Right kidney (tissue), 1 donor: ENCODE measurements around the gene APOL6.
"Not testable (repeated sequence)": the region's sequence is repeated elsewhere in the genome, so short reads cannot be mapped to it uniquely, and the experiment has no call there.

Source experiments
- DNase-seq: peaks from one replicate; pipeline ENCODE4 v3.0.0-alpha.2; 2016

Gene APOL6

GRCh38 chr22:35617137-35617755 lies 31.0 kb upstream of the APOL6 start, which contains the start of gene MB:
Gene MB (minus strand): TSS chr22:35617329. CDS start chr22:35617257, 72 bp downstream.
- DNase-seq, result no peak

DNA sequence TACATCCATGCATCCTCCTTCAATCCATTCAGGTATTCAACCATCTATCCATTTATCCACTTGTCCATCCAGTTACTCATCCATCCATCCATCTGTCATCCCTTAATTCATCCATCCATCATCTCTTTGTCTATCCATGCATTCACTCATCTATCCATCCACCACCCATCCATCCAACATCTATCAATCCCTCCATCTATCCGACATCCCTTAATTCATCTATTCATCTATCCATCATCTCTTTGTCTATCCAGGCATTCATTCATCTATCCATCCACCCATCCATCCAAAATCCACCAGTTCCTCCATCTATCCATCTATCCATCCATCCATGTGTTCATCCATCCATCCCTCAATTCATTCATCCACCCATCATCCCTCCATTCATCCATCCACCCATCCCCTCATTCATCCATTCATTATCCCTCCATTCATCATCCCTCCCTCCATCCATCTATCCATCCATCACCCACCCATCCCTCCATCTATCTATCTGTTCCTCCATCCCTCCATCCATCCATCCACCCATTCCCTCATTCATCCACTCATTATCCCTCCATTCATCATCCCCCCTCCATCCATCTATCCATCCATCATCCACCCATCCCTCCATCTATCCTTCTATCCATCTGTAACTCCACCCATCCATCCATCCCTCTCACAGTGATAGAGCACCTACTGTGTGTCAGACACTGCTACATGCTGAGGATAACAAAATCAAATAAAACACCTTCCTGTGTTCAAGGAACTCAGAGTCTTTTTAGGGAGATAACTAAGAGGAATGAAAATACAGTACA lies 29.6 kb upstream of the APOL6 start:
- DNase-seq, result no peak

DNA sequence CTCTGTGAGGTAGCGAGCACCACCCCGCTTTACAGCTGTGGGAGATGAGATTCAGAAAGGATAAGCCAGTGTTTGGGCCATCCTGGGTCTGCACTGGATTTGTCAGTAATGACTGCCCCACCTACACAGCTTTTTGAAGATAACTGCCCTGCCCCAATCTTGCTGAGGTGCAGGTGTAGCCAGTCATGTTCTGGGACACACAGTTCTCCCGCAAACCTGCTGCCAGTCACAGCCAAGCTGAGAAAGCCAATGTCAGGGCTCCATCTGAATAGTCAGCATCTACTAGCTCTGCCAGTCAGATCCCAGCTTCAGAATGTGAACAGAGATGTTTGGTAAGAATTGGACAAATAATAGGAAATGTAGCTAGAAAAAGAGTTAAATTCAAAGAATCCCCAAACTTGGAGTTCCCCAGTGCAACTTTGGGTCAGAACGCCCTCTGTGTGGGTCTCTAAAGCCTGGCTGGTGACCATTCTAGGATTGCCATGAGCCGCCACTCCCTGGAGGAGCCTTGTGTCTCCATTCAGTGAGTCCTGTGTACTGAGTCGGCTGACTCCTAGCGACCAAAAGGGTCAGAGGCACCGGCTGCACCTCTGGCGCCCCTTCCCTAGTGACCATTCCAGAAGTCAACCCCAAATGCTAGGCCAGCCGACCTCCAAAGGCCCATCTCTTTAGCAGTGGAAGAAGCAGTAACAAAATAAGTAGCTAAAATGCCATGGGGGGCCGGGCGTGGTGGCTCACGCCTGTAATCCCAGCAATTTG lies 28.7 kb upstream of the APOL6 start:
- DNase-seq, result no peak

DNA sequence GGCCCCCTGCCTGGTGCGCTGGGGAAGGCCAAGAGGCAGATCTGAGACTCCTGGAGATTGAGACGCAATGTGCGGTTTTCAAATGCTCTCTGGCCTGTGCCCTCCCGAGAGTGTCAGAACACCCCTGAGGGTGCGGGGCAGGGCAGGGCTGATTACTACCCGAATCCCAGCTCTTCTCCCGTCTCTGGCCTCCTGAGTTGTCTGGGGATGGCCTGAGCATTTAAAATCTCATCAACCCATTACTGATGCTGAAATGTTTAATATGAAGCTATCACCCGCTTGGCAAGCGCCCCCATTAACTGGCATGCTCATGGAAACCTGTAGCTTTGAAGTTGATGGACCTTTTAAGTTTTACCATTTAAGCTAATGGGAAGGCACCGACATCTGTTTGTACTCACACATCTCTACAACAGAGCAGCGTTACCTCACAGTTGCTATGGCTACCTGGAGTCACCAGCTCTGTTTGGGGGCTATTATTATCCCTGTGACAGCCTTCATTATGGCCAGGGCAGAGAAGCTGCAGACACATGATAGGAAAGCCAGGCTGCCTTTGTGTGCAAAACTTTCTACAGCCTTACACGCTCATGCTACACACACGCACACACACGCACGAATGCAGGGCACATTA lies 27.5 kb upstream of the APOL6 start:
- no peak for DNase-seq

GRCh38 chr22:35621451-35621850 lies 26.8 kb upstream of the APOL6 start:
- DNase-seq, result no peak

GRCh38 chr22:35622191-35622913 lies 25.9 kb upstream of the APOL6 start:
- no peak for DNase-seq

GRCh38 chr22:35623885-35624284 lies 24.4 kb upstream of the APOL6 start:
- DNase-seq, result not testable (repeated sequence)

DNA sequence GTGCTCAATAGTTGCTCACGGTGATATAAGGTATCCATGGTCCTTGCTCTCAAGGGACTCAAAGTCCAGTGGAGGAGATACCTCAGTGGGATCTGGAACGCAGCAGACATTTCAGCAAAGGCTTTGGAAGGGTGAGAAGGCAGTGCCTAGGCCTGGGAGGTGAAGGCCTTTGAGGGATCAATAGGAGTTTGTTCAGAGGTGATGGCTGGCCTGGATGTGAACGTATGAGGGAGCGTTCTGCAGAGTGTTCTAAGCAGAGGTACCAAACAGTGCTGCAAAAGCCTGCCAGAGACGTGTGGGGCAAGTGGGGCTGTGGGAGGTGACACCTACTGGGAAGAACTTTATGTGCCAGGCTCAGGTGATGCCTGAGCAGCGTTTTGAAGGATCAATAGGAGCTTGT lies 23.7 kb upstream of the APOL6 start:
- no peak for DNase-seq

GRCh38 chr22:35625763-35626432 lies 22.3 kb upstream of the APOL6 start:
- no peak for DNase-seq

DNA sequence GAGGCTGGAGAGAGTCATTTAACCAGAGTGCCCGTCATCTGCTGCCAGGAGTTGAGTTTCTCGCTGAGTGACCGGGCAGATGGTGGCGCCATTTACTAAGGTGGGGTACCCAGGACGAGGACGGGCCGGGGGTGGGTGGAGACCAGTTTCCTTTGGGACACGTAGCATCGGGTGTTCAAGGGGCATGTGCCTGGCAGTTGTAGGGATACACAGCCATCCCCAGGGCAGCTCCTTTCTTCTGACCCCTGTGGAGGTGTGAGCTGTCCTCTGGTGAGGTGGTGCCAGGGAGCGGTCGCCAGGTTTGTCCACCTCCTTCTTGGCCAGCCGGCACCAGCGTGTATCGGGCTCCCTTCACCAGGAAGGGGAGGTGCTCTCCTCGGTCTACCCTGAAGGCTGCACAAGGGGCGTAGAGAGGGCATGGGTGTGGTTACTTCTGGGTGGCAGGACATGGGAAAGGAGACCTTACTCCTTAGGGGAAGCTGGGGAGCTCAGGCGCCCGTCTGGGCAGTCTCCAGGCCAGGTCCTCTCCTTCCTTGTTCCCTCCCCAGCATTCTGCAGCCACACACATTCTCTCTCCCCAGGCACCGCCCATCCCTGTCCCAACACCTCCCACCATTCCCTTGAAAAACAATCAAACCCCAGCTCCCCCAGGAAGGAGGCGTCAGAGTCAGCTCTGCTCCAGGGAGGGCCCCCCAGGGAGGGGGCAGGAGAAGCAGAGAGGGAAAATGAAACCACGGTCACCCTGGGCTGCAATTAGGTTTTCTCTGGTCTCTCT lies 20.8 kb upstream of the APOL6 start:
- DNase-seq, result peak; percentile 89

DNA sequence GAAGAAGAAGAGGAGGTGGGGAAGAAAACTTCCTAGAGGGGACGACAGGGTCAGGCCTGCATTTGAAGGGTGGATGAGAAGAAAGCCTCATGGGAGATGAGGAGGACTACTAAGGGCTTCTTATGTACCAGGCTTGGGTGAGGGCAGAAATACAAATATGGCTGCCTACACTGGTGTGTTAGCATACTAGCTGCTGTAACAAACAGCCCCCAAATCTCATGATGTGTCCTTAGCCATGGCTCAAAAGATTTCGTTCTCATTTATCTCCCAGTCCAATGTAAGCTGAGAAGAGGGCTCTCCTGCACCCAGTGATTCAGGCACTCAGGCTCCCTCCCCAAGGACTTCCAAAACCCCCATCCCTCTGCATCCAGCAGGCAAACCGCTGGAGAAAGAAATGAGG lies 19.5 kb upstream of the APOL6 start:
- DNase-seq, result no peak

DNA sequence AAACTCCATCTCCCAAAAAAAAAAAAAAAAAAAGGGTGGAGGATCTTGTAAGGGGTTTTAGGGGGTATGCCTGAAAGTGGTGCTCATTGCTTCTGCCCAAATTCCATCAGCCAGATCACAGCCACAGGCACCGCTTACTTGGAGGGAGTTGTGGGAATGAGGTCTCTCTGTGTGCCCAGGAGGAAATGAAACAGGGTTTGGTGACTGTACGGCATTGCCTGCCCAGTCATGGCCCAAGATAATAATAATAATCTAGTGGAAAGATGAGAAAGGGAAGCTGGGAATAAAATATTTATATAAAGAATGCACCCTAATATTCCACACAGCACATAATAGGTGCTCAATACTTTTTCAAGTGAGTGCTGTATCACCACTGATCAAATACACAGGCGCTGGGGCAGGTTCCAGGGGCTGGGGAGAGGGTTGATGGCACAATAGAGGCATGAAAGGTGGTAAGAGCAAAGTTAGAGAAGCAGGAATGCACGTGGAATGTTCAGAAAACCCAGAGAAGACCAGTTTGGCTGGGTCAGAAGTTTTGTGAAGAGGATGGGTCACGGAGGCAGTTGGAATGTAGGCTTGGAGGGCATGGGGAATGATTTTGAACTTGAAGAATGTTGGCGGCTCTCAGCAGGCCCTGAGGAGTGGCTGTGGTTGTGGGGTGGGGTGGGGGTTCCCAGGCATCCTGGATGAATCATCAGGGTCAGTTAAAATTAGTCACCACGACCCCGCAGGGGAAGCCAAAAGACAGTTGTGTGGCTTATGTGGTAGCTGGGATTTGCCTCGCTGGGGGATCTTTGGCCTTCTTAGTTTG lies 18.6 kb upstream of the APOL6 start:
- no peak for DNase-seq

DNA sequence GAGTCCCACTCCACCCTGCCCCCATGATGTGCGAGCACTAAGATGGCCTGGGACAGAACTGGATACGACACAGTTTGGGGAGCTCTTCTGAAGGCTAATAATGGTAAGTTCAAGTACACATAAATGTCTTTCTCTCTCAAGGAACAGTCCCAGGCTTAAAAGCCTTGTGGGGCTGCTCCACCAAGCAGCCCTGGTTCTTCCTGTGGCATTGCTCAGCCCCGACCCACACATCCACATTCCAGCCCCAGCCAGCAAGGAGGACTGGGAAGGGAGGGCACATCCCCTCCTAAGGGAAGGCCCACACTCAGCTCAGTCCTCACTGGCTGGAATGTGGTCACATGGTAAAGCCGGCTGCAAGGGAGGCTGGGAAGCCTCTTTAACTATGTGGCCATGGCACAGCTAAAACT lies 17.9 kb upstream of the APOL6 start:
- DNase-seq, result no peak

- no peak for DNase-seq
Observed at GRCh38 chr22:35630891-35631290, 17.4 kb upstream of the APOL6 start.

DNA sequence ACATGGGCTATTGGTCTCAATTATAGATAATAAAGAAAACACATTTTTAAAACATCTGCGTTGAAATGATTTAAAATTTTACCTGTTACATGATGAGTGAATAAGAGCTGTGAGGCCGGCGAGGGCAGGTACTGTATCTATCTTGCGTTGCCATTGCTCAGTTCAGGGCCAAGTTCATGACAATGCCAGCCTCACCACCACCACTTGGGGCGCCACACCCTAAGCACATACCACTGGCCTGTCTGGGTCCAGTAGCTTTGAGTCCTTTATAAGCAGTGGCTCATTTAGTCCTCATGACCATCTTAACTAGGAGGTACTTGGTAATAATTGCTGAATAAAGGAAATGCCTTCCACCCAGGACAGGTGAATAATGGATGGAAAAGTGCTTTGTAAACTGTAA lies 16.6 kb upstream of the APOL6 start:
- no peak for DNase-seq

GRCh38 chr22:35632935-35633334 lies 15.3 kb upstream of the APOL6 start:
- DNase-seq, result no peak

GRCh38 chr22:35633520-35633919 lies 14.7 kb upstream of the APOL6 start:
- no peak for DNase-seq

GRCh38 chr22:35634015-35634414 lies 14.2 kb upstream of the APOL6 start:
- no peak for DNase-seq

DNA sequence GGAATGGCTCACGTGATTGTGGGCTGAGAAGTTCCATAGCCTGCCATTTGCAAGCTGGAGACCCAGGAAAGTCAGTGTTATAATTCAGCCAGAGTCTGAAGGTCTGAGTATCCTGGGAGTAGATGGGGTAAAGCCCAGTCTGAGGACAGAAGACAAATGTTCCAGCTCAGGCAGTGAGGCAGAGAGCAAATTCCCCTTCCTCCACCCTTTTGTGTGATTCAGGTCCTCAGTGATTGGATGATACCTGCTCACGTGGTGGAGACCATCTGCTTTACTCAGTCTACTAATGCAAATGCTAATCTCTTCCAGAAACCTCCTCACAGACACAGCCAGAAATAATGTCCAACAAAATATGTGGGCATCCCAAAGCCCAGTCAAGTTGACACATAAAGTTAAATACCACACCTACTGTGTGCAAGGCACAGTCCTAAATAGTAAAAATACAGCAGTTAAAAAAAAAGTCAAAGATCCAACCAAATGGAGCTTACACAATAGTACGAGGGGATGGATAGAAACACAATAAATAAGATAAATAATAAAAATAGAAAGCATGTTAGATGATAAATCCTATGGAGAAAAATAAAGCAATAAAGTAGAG lies 13.2 kb upstream of the APOL6 start:
- DNase-seq, result no peak
